ENCODE measurements around the gene COLEC11.
"Not testable (repeated sequence)": the region's sequence is repeated elsewhere in the genome, so short reads cannot be mapped to it uniquely, and the experiment has no call there.

The COLEC11 gene

DNA sequence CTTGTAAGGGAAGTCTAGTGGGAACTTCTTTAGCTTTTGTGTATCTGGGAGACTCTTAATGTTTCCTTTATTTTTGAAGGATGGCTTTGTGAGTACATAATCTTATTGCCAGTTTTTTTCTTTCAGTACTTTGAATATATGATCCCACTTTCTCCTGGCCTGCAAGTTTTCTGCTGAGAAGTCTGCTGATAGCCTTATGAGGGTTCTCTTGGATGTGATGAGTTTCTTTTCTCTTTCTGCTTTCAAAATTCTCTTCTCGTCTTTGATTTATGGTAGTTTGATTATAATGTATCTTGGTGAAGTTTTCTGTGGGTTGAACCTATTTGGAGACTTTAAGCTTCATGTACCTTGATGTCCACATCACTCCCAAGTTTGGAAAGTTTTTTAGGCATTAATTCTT, 28.1 kb downstream of the COLEC11 start:
- DNase-seq (ENCODE audit: low read depth, low spot score): no peak

DNA sequence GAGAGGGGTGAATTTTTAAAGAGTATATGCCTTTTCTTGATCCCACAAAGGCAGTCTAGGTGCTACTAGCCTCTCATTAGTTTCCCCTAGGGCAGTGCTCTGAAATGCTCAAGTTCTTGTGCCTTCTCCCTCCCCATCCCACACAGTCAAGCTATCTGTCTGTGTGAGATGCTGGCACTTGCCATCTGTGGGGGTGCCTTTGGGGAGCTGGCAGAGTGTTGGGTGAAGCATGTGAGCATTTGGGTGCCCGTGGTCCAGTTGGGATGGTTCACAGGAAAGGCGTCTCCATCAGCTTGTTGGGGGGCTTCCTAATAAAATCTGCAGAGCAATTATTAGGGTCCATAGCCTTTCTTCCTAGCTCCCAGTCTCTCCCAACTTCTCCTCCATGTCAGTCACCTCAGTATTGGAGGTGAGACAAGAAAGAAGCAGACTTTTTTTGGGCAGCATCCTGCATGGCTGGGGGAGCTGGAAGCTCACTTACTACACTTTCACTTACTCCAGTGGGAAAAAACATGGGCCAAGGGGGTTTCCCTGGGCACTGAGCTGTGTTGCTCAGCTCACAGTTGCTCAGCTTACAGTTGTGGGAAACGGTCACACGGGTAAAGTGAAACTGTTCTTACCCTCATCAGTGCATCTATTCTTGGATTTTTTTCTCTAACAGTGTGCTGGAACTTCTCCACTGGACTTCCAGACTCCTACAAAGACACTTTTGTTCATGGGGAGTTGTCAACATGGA, 29.3 kb downstream of the COLEC11 start:
- no peak for DNase-seq (ENCODE audit: low read depth, low spot score)

DNA sequence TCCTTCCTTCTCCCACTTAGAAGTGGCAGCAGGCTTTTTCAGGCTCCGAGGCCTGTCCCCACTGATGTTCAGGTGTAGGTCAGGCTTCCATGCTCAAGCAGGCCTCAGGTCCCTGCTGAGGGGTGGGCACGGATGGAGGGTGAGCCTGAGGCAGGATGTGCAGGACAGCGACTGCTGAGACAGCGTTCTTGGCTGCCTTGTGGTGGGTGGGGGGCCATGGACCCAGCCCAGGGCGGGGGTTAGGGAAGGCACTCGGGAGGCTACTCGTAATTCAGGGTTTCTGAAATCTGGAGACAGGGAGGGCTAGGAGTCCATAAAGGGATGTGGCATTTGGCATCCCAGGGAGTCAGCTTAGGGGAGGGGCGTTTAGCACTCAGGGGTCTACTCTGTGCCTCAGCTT, 30.3 kb downstream of the COLEC11 start:
- DNase-seq (ENCODE audit: low read depth, low spot score): no peak

DNA sequence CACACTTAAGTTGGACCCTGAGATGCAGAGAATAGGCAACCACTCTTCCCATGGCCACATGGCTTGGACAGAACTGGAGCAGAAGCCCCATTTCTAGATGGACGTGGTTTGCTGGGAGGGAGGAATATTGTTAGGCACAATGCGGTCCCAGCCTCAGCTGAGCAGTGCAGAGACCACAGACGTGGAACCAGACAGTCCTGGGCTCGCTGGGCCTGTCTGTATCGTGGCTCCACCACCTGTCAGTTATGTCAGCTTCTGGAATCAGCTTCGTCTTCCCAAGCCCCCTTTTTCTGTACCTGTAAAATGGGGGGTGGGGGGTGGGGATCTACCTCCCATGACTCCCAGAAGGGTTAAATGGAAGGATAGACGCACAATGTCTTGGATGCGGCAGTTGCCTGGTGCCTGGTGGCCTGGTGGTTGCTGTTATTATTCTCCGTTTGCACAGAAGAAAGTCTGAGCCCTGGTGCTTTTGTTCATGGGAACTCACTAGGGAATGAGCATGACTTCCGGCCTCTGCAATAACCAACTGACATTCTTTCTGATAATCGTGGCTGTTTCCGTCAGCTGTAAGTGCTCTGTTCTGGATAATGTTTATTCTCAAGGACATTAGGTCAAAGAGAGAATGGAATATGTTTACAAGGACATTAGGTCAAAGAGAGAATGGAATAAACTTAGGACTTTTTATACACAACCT, 31.4 kb downstream of the COLEC11 start:
- DNase-seq (ENCODE audit: low read depth, low spot score): no peak

DNA sequence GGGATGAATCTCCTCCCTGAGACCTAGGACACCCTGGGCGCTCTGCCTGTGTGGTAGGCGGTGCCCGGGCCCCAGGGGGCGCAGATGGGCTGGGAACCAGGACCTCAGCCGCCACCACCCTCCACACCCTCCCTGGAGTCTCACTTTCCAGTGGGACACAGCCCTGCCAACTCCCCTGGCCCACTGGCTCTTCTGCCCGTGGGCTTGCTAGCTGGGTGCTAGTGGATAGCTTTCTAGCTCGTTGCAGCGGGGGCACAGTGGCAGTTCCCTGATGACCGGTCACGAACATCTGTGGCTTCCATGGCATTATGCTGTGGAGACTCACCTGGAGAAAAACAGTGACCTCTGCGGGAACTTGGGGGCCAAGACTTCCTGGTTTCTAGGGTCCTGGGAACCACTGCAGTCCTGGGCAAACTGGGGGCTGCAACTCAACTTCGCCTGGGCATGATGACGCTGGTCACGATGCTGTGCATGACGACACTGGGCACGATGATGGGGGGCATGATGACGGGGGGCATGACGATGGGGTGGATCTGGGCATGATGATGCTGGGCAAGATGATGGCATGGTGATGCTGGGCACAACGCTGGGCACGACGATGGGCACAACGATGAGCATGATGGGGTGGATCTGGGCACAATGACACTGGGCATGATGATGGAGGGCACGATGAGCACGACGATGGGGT, 32.0 kb downstream of the COLEC11 start:
- no peak for DNase-seq (ENCODE audit: low read depth, low spot score)

DNA sequence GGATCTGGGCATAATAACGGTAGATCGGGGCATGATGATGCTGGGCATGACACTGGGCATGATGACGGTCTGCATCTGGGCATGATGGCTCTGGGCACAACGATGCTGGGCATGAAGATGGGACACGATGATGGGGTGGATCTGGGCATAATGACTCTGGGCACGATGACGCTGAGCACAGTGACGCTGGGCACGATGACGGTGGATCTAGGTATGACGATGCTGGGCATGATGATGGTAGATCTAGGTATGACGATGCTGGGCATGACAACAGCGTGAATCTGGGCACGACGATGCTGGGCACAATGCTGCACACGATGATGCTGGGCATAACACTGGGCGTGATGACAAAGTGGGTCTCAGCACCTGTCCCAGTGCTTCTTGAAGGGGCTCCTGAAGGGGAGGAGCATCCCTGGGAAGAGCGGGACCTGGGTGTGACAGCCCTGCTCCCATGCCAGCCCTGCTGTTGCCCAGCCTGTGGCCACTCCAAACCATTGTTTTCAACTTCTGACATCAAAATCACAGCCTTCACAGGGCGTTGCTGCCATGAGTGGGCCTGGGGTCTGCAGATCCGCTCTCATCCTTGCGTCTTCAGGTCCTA, 32.7 kb downstream of the COLEC11 start:
- no peak for DNase-seq (ENCODE audit: low read depth, low spot score)

DNA sequence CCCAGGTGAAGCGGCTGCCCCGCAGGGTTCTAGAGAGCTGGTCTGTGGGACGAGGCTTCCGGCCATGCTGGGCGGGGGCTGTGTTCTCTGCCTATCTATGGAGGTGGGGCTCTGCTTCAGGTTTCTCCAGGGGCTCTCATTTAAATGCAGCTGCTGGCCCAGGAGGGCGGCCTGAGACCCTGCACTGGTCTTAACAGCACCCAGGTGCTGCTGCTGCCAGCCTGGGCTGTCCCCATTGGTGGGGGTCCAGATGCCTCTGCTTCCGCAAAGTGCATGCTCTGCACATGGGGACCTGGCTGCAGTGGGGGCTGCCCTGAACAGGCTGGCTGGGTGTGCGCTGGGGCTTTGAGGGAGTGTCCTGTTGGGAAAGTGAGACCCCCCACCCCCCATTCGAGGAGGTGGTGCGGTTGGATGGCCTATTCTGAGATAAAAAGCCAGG, 33.3 kb downstream of the COLEC11 start:
- no peak for DNase-seq (ENCODE audit: low read depth, low spot score)

DNA sequence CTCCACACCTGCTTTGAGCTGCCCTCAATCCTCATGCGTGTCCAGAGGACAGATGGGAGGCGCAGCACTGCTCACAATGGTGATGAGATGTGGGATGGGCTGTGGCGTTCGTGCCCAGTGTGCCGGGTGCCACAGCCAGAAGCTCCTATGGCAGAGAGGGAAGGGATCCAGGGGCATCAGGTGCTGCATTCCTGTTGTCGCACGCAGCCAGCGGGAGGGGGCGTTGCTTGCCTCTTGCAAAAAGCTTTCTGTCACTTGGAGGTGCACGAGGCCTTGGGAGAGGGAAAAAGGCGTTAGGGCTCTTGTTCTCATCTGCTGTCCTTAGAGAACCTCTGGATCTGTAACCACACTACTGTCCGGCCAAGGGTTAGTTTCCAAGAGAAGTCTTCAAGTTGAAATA, 33.9 kb downstream of the COLEC11 start:
- no peak for DNase-seq (ENCODE audit: low read depth, low spot score)

DNA sequence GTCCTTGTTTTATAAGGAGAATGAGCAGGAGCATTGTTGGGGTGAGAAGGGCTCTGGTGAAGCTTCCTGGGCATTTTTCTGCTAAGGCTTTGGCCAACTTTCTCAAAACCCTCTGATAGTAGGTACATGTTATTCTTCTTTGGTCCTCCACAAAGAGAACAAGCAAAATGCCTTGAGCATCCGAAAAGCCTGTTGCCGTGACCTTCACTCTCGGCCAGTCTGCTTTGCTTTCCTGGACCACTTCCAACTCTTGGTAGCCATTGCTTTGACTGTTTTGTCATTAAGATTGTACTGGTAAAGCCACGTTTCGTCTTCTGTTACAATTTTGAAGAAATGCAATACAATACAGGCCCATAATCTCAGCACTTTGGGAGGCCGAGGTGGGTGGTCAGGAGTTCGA, 35.7 kb downstream of the COLEC11 start:
- no peak for DNase-seq (ENCODE audit: low read depth, low spot score)

DNA sequence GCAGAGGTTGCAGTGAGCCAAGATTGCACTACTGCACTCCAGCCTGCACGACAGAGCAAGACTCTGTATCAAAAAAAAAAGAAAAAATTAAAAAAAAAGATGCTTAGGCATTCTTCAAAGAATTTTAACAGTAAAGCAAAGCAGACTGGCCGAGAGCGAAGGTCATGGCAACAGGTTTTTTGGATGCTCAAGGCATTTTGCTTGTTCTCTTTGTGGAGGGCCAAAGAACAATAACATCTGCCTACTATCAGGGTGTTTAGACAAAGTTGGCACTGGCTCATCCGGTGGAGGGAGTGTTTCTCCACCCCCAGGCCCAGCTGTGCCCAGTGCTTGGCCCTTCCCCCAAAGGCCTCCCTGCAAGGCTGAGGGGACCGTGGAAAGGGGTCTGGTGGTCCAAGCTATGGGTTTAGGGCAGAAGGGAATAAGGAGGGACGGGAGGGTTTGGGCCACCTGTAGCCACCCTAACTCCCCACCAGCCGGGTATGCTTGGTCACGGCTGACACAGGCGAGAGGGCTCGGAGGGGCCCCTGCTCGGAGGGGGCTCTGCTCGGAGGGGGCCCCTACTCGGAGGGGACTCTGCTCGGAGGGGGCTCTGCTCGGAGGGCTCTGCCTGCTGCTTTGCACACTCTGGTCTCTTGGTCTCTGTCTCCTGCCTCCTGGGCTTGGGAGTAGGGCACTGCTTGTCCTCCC, 36.4 kb downstream of the COLEC11 start:
- no peak for DNase-seq (ENCODE audit: low read depth, low spot score)

DNA sequence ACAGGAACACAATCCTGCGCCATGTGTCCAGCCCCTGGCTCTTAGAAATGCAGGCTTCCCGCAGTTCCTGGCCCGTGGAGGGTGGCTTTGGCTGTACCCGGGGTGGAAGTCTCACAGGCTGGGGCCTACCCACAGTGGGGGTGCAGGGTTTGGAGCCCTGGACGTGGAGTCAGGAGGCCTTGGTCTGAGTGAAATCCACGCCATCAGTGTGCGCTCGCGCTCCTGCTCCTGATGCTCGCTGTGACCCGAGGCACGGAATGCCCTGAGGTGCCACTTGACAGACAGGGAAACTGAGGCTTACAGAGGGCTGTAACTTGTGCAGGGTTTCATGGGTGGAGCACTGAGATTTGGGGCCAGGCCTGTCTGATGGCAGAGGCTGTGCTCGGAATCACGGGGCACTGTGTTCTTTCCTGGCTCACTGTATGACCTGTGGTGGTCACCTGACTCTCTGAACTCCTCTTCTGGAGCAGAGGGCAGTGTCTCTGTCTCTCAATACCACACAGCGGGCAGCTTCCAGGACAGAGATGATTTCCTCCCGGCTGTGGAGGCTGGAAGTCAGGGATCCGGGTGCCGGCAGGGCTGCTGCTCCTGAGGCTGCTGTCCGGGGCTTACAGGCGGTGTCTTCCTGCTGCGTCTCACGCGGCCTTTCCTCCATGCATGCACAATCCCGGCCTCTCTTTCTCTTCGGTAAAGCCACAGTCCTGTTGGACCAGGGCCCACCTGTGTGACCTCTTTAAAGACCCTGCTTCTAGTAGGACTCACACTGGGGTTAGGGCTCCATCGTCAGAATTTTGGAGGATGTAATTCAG, 37.1 kb downstream of the COLEC11 start:
- no peak for DNase-seq (ENCODE audit: low read depth, low spot score)

DNA sequence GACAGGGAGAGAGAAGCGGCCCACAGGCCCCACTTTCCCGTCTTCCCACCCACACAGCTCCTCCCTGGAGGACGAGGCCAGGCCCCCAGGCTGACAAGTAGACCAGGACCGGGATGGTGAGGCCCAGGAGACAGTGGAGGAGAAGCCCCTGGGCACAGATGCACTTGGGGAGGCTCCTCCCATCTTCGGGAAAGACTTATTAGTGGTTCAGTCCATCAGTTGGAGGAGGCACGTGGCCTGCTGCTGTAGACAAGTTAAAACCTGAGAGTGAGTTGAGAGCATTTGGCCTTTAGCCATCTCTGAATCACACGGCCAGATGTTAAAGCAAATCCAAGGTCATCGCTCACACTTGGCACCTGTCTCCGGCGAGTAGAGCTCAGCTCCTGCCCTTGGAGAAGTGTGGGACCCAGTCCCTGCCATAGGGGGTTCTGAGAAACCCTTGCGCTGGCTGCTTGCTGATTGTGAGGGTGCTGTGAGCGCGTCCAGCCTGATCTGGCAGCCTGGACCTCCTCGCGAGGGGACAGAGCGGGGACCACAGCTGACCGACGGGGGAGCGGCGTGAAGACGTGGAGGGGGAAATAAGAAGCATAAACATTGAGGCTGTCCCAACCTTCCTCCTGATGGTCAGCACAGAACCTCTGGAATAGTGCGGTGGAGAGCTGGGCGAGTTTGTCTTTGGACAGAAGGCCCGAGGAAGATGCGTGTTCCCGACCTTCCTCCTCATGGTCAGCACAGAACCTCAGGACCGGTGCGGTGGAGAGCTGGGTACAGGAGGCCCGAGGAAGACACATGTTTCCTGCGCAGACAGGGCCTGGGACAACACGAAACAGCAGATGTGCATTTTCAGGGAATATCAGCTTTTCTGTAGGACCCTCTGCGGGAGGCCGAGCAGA, 38.4 kb downstream of the COLEC11 start:
- DNase-seq (ENCODE audit: low read depth, low spot score): no peak

DNA sequence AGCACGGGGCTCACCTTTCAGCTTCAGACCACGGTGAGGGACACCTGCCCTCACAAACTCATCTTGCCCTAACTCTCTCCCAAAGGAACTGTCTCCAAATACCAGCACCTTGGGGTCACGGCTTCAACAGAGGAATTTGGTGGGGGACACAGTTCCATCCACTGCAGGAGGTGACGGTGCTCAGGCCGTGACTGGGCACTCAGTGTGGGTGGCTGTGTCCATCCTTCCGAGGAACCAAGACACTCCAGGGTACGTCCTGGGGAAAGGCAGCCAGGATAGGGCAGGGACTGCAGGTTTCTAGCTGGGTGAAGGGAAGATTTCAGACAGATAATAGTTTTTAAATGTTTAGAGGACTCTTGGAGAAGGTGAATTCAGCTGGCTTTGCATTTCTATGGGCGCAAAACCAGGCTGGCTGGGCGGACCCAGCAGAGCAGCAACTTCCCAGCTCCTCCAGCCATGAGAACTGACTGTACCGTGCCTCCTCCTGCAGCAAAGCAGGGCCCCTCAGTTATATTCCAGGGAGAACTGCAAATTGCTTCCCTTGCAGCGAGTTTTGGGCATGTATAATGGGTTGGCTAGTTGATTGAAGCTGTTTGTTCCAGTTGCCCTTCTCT, 39.2 kb downstream of the COLEC11 start:
- DNase-seq (ENCODE audit: low read depth, low spot score): no peak

DNA sequence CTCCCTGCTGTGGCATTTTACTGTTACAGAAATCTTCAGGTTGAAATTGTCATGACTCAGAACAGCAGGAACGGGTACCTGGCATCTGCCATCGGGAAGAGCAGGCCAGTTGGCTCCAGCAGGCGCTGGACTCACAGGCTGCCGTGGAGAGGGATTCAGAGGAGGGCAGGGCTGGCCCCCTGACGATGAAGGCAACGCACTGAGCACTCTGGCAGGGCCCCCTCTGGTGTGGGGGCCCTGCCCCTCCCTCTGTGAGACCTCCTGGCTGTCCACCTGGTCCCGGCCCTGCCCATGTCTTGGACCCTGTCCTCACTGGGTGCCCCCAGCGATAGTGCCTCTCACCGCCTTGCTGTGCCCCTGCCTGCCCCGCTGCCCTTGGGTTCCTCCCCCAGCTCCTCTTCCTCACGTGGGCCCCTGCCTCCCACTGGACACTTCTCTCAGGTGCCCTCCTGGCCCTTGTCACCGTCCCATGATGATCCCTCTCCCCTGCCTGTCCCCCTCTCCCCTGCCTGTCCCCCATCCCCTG, 39.7 kb downstream of the COLEC11 start:
- DNase-seq (ENCODE audit: low read depth, low spot score): no peak

DNA sequence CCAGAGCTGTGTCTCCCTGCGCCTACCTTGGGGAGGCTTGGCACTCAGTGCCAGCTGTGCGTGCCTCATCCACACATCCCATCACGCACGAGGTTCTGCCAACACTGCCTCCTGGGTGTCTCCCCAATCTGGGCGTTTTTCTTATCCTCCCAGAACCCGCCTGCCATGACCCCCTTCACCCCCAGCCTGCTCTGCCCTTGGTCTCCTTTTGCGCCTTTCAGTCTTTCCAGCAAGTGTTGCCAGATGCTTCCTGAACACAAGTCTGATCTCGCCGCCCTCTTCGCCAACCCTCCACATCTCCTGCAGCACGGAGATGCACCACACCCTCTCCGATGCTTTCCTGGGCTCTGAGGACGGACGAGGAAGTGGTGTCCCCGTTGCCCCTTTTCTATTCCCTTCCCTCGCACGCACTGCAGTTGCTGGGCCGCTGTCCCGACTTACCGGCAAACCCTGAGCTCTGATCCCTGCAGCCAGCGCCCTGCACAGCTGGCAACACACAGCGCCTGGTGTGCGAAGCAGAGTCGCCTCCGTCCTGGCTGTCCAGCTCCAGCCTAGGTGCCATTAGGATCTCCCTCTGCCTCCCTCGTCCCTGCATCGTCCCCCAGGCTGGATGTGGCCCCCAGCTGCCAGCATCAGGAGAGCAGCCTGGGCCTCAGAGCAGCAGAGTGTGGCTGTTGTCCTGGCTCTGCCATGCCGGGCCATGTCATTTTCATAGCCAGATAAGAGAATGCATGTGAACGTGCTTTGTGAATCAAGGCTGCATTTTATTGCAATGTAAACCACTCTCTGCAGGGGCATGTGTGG, 40.5 kb downstream of the COLEC11 start:
- no peak for DNase-seq (ENCODE audit: low read depth, low spot score)

DNA sequence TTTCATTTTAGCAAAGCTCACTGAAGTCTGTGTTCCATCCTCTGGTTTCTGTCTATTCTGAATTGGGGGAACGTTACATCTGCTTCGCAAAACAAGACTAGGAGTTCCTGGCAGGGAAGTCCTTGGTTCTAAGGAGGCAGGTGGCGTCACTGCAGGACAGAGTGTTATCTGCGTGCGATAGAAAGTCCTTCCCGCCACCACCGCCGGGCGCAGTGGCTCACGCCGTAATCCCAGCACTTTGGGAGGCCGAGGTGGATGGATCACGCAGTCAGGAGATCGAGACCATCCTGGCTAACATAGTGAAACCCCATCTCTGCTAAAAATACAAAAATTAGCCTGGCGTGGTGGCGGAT, 41.0 kb downstream of the COLEC11 start:
- DNase-seq (ENCODE audit: low read depth, low spot score): not testable (repeated sequence)

DNA sequence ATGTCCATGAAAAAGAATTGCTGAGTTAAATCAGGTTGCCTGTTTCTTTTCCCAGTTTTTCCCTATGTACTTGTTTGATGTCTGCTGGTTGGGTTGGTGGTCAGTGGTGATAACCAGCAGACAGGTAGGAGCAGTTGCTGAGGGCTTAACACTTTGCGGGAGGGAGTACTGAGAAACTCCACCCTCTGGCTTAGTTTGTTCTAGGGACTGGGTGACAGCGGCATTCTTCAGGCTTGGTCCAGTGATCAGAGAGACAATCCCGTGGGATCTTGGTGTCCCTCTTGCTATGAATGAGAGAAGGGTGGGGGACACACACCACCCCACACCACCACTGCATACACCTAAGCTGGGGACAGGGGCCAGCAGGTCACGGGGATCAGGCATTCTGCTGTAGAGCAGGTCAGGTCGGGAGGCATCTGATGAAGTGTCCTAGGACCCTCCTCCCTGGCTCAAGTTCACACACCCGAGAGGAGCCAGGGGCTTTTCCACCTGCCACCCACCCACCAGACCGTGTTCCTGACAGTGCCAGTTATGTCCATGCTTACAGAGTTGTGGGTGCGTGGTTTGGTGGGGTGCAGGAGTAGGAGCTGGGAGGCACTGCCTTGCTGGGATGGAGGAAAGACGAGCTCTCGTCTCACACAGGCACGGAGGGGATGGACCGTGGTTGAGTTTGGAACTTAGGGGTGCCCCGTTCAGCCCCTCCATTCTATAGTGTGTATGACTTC, 41.8 kb downstream of the COLEC11 start:
- DNase-seq (ENCODE audit: low read depth, low spot score): no peak

DNA sequence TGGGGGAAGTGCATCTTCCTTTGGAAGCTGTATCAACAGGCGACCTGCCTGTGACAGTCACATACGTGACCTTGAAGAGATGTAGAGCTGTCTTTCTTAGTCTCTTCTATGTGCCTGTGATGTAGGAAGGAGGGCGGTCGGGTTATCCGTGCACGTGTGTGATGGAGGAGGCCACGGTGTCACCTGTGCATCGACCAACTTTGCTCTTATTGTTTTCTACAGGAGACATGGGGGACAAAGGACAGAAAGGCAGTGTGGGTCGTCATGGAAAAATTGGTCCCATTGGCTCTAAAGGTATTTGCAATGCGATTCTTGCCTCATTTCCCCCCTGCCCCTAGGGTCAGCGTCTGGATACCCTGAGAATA, 42.4 kb downstream of the COLEC11 start:
- DNase-seq (ENCODE audit: low read depth, low spot score): no peak
